GM21737 (cell line): ENCODE data around the gene AGAP1.

Source experiments
- ATAC-seq: cut with Tn5 transposase; IDR thresholded peaks from one replicate; pipeline ENCODE4 v1.9.1; 2021; ENCODE audit warnings: mild to moderate bottlenecking, moderate library complexity; ENCODE audit not compliant: unreplicated experiment

Gene AGAP1

GRCh38 chr2:236010920-236011685, 517.3 kb downstream of the AGAP1 start:
- no peak for ATAC-seq

- ATAC-seq = no peak
Observed at GRCh38 chr2:236012155-236012554, 518.3 kb downstream of the AGAP1 start.

DNA sequence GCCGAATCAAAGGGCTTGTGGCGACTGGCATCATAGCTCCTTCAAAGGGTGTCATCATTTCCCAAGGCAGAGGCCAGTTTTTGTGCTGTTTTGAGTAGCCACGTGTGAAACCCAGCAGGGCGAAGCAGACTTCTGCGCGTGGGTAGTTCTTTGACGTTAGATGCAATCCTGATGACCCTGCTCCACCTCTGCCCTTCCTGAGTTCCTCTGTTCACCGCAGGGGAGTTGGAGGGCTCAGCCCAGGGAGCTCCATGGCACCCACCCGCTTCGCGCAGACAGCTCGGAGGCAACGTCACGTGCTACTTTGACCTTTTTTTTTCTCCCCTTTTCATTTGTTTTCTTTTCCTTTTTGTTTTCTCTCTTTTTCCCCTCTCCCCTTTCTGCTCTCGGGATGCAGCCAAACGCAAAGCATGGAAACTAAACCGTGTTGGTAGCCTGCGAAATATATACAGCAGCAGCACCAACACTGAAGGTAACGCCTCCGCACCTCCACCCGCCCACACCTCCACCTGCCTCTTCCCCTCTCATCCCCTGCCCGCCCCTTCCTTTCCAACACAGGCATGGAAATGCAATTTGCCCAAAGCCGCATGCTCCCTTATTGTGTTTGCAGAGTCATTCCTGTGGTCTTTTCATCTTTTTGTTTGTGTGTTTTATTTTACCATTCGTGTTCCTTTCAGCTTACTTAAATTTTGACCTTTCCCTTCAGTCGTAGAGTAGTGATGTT, 520.7 kb downstream of the AGAP1 start:
- no peak for ATAC-seq

- no peak for ATAC-seq
Observed at GRCh38 chr2:236015171-236015570, 521.3 kb downstream of the AGAP1 start.

DNA sequence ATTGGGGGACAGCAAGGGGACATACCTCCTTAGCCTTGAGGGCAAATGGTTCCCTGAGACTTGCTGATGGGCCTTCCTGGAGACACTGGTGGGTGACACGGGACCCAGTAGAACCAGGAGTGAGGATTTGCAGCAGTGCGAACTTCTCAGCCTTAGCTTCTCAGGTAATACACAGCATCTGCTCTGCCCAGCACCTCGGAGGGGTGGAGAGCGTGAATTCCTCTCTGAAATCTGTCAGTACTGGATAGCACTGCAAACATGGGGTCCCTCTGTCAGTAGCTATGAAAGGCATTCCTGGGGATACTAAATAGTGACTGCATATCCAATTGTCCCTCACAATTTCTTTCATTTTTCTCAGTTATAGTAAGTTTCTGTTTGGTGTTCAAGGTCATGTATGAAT, 522.7 kb downstream of the AGAP1 start:
- no peak for ATAC-seq

DNA sequence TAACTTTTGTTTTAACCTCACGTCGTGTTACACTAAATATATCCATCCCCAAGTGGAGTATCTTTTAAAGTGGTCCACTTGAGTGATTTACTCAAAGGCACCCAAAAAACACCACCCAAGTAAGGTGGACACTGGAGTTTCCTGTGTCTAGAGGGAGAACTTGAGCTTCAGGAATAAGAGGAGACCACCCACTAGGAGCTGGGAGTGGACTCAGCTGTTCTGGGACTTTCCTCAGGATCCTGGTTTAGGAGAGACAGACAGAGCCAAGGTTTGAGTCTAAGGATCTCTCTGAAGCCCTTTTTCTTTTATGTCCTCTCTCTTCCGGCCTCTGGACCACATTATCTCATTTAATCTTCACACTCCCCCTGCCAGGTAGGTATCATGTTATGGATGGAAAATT, 523.6 kb downstream of the AGAP1 start:
- ATAC-seq = no peak

- no peak for ATAC-seq
Observed at GRCh38 chr2:236019434-236019833, 525.6 kb downstream of the AGAP1 start.

DNA sequence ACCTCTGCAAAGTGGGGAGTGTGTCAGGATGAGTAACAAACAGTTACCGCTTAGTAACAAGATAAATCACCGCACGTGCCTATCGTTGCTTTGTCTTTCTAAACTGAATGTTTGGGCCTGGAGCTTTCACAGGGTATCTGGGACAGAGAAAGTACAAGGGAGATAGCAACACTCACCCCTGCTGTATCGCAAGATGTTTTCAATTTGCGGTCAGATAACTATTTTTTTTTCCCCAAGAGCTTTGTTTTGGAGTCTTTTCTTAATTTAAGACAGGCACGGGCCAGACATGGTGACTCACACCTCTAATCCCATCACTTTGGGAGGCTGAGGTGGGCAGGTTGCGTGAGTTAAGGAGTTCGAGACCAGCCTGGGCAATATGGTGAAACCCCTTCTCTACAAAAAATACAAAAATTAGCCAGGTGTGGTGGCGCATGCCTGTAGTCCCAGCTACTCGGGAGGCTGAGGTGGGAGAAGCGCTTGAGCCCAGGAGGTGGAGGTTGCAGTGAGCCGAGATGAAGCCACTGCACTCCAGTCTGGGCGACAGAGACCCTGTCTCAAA, 527.7 kb downstream of the AGAP1 start:
- no peak for ATAC-seq

- ATAC-seq = no peak
Observed at GRCh38 chr2:236022128-236022527, 528.3 kb downstream of the AGAP1 start.

- ATAC-seq = no peak
Observed at GRCh38 chr2:236025892-236026291, 532.0 kb downstream of the AGAP1 start.

GRCh38 chr2:236026841-236027240, 533.0 kb downstream of the AGAP1 start:
- ATAC-seq = no peak

- ATAC-seq = no peak
Observed at GRCh38 chr2:236028066-236028465, 534.2 kb downstream of the AGAP1 start.

DNA sequence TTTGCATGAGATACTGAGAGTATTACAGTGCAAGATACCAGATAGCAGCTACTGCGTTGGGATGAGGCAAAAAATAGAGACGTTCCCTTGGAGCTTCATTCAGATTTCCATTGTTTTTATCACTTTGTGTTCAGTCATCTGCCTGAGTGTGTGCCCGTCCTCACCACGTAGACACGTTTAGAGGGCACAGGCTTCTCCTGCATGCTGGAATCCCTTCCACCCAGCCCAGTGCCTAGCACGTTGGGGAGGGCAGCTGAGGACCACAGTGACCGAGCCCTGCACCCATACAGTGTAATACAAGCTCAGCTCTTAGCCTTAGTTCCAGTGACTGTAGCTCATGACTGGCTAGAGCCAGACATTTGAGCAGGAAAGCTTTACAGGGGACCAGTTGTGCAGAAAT, 539.6 kb downstream of the AGAP1 start:
- no peak for ATAC-seq

- no peak for ATAC-seq
Observed at GRCh38 chr2:236034974-236035373, 541.1 kb downstream of the AGAP1 start.

DNA sequence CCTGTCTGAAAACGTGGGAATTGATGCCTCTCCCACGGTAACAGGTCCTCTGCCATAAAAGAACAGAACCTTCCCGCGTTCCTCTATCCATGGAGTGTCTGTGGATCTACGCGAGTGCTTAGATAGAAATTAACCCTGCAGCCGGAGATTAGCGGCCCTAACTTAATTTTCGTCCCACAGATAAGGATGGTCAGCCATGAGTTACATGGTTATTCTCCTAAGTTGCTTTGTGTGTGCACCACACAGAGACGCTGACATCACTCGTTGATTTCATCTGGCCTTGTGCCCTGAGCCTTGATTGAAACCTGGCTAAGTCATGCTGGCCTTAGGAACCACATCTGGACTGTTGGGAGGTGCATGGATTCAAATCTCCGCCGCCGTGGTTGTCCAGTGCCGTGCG, 542.2 kb downstream of the AGAP1 start:
- no peak for ATAC-seq

DNA sequence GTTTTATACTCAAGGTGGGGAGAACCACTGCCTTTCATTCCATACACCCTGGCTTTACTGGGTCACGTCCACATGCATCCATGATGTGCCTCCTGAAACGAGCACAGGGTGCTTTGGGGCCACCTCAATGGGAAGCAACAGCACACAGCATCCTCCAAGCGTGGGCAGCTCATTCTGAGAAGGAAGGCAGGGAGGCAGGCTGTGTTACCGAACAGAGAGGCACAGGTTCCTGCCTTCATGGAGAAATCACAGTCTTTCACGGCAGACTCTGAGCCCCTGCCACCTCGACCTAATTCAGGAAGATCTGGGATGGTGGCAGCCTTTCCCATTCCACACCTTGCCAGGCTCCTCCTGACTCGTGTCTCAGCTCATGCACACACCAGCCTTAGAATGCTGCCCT, 544.3 kb downstream of the AGAP1 start:
- no peak for ATAC-seq

GRCh38 chr2:236040600-236041328, 546.9 kb downstream of the AGAP1 start:
- ATAC-seq = no peak

GRCh38 chr2:236041616-236042015, 547.8 kb downstream of the AGAP1 start:
- ATAC-seq = no peak

DNA sequence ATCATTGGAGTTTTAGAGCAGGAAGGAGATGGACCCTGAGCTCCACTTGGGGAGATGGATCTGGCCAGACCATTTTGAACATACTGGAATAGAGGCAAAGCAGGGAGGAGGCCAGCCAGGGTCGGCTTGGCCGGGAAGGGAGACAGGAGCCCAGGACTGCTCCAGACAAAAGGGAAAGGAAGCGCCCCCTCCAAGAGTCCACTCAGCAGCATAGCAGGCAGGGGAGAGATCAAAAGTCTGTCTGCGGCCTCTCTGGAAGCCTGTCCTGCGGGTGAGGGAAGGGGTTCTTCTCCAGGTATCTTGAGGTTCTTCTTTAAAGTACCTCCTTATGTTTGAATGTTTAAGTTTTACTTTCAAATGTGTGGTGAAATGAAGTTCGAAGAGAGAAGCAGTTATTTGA, 548.2 kb downstream of the AGAP1 start:
- ATAC-seq = no peak

- ATAC-seq = no peak
Observed at GRCh38 chr2:236044191-236044590, 550.3 kb downstream of the AGAP1 start.
